ENCODE measurements around the gene USHBP1. TPM values are rescaled to one million over a fixed set of nuclear protein-coding genes. Genes with fewer than 3 reads are reported as not detected.

USHBP1 gene
- total and polyA plus RNA-seq, 2 of the 4 experiments (the other 2 are of a cell fraction): not detected

DNA sequence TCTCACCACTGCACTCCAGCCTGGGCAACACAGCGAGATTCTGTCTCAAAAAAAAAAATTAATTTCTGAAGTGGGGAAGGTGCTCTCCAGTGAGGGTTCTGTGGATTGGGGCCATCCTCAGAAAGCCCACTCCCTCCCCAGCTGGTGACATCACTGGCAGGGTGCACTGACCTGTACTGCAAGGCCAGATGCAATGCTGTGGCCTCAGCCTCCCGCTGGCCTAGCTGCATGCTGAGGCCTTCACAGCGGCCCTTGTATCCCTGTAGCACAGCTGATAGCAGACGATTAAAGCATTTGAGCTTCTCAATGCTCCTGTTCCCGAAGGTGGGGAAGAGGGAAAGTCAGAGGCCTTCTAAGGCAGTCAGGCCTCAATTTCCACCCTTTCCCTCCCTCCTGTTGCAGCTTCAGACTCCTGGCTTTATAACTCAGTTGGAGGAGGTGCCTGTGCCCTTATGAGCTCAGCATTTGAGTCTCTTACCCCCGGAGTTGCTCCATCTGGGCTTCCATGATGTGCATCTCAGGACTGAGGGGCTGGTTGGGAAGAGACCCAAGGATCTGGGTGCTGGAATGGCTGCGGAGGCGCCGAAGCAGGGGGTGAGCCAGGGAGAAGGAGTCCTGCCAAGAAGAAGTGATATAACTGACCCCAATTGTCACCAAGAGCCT, 5.3 kb downstream of the USHBP1 start:
- 0 out of 2 replicates have a peak, but pooled peaks cover 4% of the 10 kb centered on the region for H4K20me1 ChIP-seq (ENCODE audit: insufficient read depth, low read length)
- H3K4me3 ChIP-seq (ENCODE audit: insufficient read depth, low read depth, low read length): no peak overlapping the region
- H3K4me2 ChIP-seq (ENCODE audit: low read depth, low read length): no peak overlapping the region
- no peak overlapping the region for H2BK20ac ChIP-seq (ENCODE audit: low read depth, low read length)
- no peak overlapping the region for H3K14ac ChIP-seq (replicated peaks; ENCODE audit: low read depth, low read length)
- H2AFZ ChIP-seq (replicated peaks; ENCODE audit: low read length, poor library complexity): no peak overlapping the region
- ATAC-seq (ENCODE audit: low read depth) (no peak), DNase-seq (no peak)
- dilution Hi-C loops (cut with HindIII; ENCODE audit: low sequenced_read_pairs, unreplicated experiment) (no loop called here), in situ Hi-C loops (cut with MboI; ENCODE audit: low sequenced_read_pairs) (no loop called here), intact Hi-C loops (cut with micrococcal nuclease) (no loop called here)
- ChIA-PET CTCF (interaction anchor here (0.6 kb wide), 1 partner anchor 208 kb away, joined by 3 read pairs; no protein-coding TSS in a partner anchor), POLR2A (ENCODE audit: unreplicated experiment) (no interaction called here)
- H3K56ac ChIP-seq (ENCODE audit: extremely low read depth, insufficient read depth, low read length): no peak overlapping the region
- no peak overlapping the region for H2BK120ac ChIP-seq (ENCODE audit: low read depth, low read length)
- H3K18ac ChIP-seq (ENCODE audit: low read depth, low read length): no peak overlapping the region
- WGBS, 2 experiments (ENCODE audit: extremely low coverage in 2 of 2, insufficient read length in 1 of 2): 60% methylated on average over 1 of the region's 9 CpGs; no CpG with 5 or more reads in 1 of the 2 experiments
- H3K27ac ChIP-seq (ENCODE audit: insufficient read depth, low read length): no peak overlapping the region
- H3K9me3 ChIP-seq (ENCODE audit: control insufficient read depth, insufficient read depth, low read length): peaks cover 10% of the 10 kb centered on the region
- no peak overlapping the region for H2BK5ac ChIP-seq (ENCODE audit: low read depth, low read length, poor library complexity, severe bottlenecking)
- no TSS peak for BruUV-seq (replicated peaks)
- no peaks in the 10 kb centered on the region; the same call in 1 of the 2 replicates for H3K27me3 ChIP-seq (ENCODE audit: control insufficient read depth, insufficient read depth, low read length)
- H3K23ac ChIP-seq (ENCODE audit: low read depth, low read length): no peak overlapping the region
- no peak overlapping the region for H2AK9ac ChIP-seq (replicated peaks; ENCODE audit: low read depth, low read length, poor library complexity)
- TF ChIP-seq RCOR1 (IDR thresholded peaks at IDR 0.05; ENCODE audit: insufficient replicate concordance, low read length) (no peak), BHLHE40 (IDR thresholded peaks at IDR 0.05; ENCODE audit: low read depth, low read length) (no peak)
- no peaks in the 10 kb centered on the region for H3K4me1 ChIP-seq (ENCODE audit: control insufficient read depth, insufficient read depth, low read length)
- no peaks in the 10 kb centered on the region for H3K36me3 ChIP-seq (ENCODE audit: control insufficient read depth, insufficient read depth, low read length)
- no peak overlapping the region for H2BK15ac ChIP-seq (ENCODE audit: low read depth, low read length)
- H3K9me1 ChIP-seq (ENCODE audit: insufficient read depth, low read length): peaks cover 4% of the 10 kb centered on the region
- H3K9ac ChIP-seq (ENCODE audit: low read depth, low read length): no peak overlapping the region
- H4K8ac ChIP-seq (ENCODE audit: low read depth in 2 of 2, low read length in 2 of 2): no peak overlapping the region
- H4K5ac ChIP-seq (ENCODE audit: low read depth, low read length): no peak overlapping the region
- H3K4ac ChIP-seq (ENCODE audit: low read depth, low read length): no peak overlapping the region
- H2AK5ac ChIP-seq (ENCODE audit: low read depth, low read length): no peak overlapping the region
- H4K91ac ChIP-seq (ENCODE audit: insufficient read depth, low read depth, low read length): no peak overlapping the region
- no peaks in the 10 kb centered on the region; a peak in 1 of 4 replicates for H3K79me1 ChIP-seq (ENCODE audit: low read depth in 1 of 2, low read length in 2 of 2)
